IMR-90 (cell line): ENCODE results near the gene ANKRD55. TPM values are rescaled to one million over a fixed set of nuclear protein-coding genes. Genes with fewer than 3 reads are reported as not detected.

Source experiments
- ATAC-seq: fragments of 200-7000 bp; cut with Tn5 transposase; 2 replicates; pipeline ENCODE4 v1.9.1; 2020; ENCODE audit warnings: low read depth, mild to moderate bottlenecking, moderate library complexity
- BruUV-seq: library from RNA; stranded (reverse); fragments of 400-500 nt; replicated peaks from 2 replicates; lab custom pipeline; 2021; lab: Mats Ljungman, UMichigan
- CTCF ChIA-PET: fragments of 300-600 bp; formaldehyde crosslinking; extraction: SDS; loops from one replicate; lab custom pipeline; 2021; ENCODE audit warnings: antibody characterized with exemption; lab: Yijun Ruan, JAX
- POLR2A ChIA-PET: fragments of 300-600 bp; sonication (Branson Sonifier 250); formaldehyde crosslinking; loops from one replicate; lab custom pipeline; 2022; ENCODE audit warnings: antibody characterized with exemption; ENCODE audit not compliant: unreplicated experiment; lab: Charles Lee
- DNase-seq: peaks from one replicate; pipeline ENCODE4 v3.0.0; 2013
- H2AFZ ChIP-seq: replicated peaks from 2 replicates; pipeline ENCODE3; 2013; ENCODE audit warnings: low read length, mild to moderate bottlenecking; ENCODE audit not compliant: poor library complexity
- H2AK5ac ChIP-seq: 2 replicates; pipeline ENCODE4 v1.6.1; 2013; ENCODE audit warnings: low read depth, low read length, inconsistent platforms
- H2AK9ac ChIP-seq: replicated peaks from 2 replicates; pipeline ENCODE3; 2013; ENCODE audit warnings: mild to moderate bottlenecking, low read depth, low read length, moderate library complexity; ENCODE audit not compliant: poor library complexity
- H2BK120ac ChIP-seq: 2 replicates; pipeline ENCODE4 v1.6.1; 2013; ENCODE audit warnings: low read depth, low read length, inconsistent platforms
- H2BK15ac ChIP-seq: 3 replicates; pipeline ENCODE4 v1.6.1; 2013; ENCODE audit warnings: low read depth, low read length, inconsistent platforms
- H2BK20ac ChIP-seq: 2 replicates; pipeline ENCODE4 v1.6.1; 2013; ENCODE audit warnings: low read depth, mild to moderate bottlenecking, inconsistent platforms, low read length, moderate library complexity
- H2BK5ac ChIP-seq: 2 replicates; pipeline ENCODE4 v1.6.1; 2013; ENCODE audit warnings: mild to moderate bottlenecking, low read depth, low read length, inconsistent platforms; ENCODE audit not compliant: poor library complexity, severe bottlenecking
- H3K14ac ChIP-seq: replicated peaks from 2 replicates; pipeline ENCODE4 v1.6.1; 2013; ENCODE audit warnings: low read depth, low read length, inconsistent platforms
- H3K18ac ChIP-seq: 2 replicates; pipeline ENCODE4 v1.6.1; 2013; ENCODE audit warnings: low read depth, low read length, control low read depth
- H3K23ac ChIP-seq: 2 replicates; pipeline ENCODE4 v1.6.1; 2013; ENCODE audit warnings: low read depth, low read length, inconsistent platforms
- H3K27ac ChIP-seq: 2 replicates; pipeline ENCODE4 v1.5.1; 2013; ENCODE audit warnings: mild to moderate bottlenecking, control low read depth, low read length; ENCODE audit not compliant: insufficient read depth
- H3K27me3 ChIP-seq: 2 replicates; pipeline ENCODE4 v1.6.1; 2013; ENCODE audit warnings: low read length; ENCODE audit not compliant: control insufficient read depth, insufficient read depth
- H3K36me3 ChIP-seq: 2 replicates; pipeline ENCODE4 v1.6.1; 2013; ENCODE audit warnings: low read length, mixed read lengths; ENCODE audit not compliant: control insufficient read depth, insufficient read depth
- H3K4ac ChIP-seq: 2 replicates; pipeline ENCODE4 v1.6.1; 2013; ENCODE audit warnings: low read depth, low read length, inconsistent platforms
- H3K4me1 ChIP-seq: 2 replicates; pipeline ENCODE4 v1.6.1; 2013; ENCODE audit warnings: low read length, mixed read lengths; ENCODE audit not compliant: control insufficient read depth, insufficient read depth
- H3K4me2 ChIP-seq: 2 replicates; pipeline ENCODE4 v1.6.1; 2013; ENCODE audit warnings: low read depth, mild to moderate bottlenecking, control low read depth, low read length, moderate library complexity
- H3K4me3 ChIP-seq: 2 replicates; pipeline ENCODE4 v1.5.1; 2013; ENCODE audit warnings: low read depth, mild to moderate bottlenecking, control low read depth, low read length, moderate library complexity; ENCODE audit not compliant: insufficient read depth
- H3K56ac ChIP-seq: 2 replicates; pipeline ENCODE4 v1.6.1; 2013; ENCODE audit warnings: low read length, inconsistent platforms; ENCODE audit not compliant: insufficient read depth; ENCODE audit errors: extremely low read depth
- H3K79me1 ChIP-seq, 2 experiments: 2 replicates each; pipeline ENCODE4 v1.6.1; 2013; ENCODE audit warnings: low read length in 2 of 2, inconsistent platforms in 1 of 2, low read depth in 1 of 2
- H3K9ac ChIP-seq: 2 replicates; pipeline ENCODE4 v1.6.1; 2013; ENCODE audit warnings: low read depth, low read length, control low read depth
- H3K9me1 ChIP-seq: 2 replicates; pipeline ENCODE4 v1.6.1; 2013; ENCODE audit warnings: low read length, inconsistent platforms; ENCODE audit not compliant: insufficient read depth
- H3K9me3 ChIP-seq: 2 replicates; pipeline ENCODE4 v1.6.1; 2013; ENCODE audit warnings: low read length; ENCODE audit not compliant: control insufficient read depth, insufficient read depth
- H4K20me1 ChIP-seq: 2 replicates; pipeline ENCODE4 v1.6.1; 2013; ENCODE audit warnings: low read length, inconsistent platforms; ENCODE audit not compliant: insufficient read depth
- H4K5ac ChIP-seq: 2 replicates; pipeline ENCODE4 v1.6.1; 2013; ENCODE audit warnings: mild to moderate bottlenecking, low read depth, low read length, control low read depth
- H4K8ac ChIP-seq, 2 experiments: 2 replicates each; pipeline ENCODE4 v1.6.1; 2013; ENCODE audit warnings: low read depth in 2 of 2, low read length in 2 of 2, control low read depth in 1 of 2, inconsistent platforms in 1 of 2
- H4K91ac ChIP-seq: 2 replicates; pipeline ENCODE4 v1.6.1; 2013; ENCODE audit warnings: low read depth, low read length, inconsistent platforms; ENCODE audit not compliant: insufficient read depth
- BHLHE40 ChIP-seq: fragments of 150-350 bp; IDR thresholded peaks from 2 replicates; pipeline ENCODE4 v1.6.1; 2016; ENCODE audit warnings: mild to moderate bottlenecking, low read depth, low read length
- MAFK ChIP-seq: IDR thresholded peaks from 2 replicates; pipeline ENCODE4 v1.6.1; 2012; ENCODE audit warnings: low read depth, low read length, improper control_type of control experiment
- RFX5 ChIP-seq: IDR thresholded peaks from 2 replicates; pipeline ENCODE4 v1.8.0; 2012; ENCODE audit warnings: low read depth, mild to moderate bottlenecking, low read length, moderate library complexity
- WGBS, 2 experiments: methylation state at CpG; one replicate each; pipeline versions ENCODE4 v1.1.5 to v1.1.7; 2013; ENCODE audit warnings: missing lambda C conversion rate in 2 of 2; ENCODE audit not compliant: insufficient read length in 1 of 2; ENCODE audit errors: extremely low coverage in 2 of 2; 5-methylcytosine and 5-hydroxymethylcytosine counted together
- dilution Hi-C: fragments of 300-500 bp; cut with HindIII; formaldehyde crosslinking; loops from one replicate; pipeline ENCODE4 v1.14.3; 2018; ENCODE audit warnings: low sequenced_read_pairs; ENCODE audit not compliant: unreplicated experiment
- in situ Hi-C: fragments of 300-500 bp; cut with MboI; formaldehyde crosslinking; loops from 3 replicates; pipeline ENCODE4 v1.14.3; 2019; ENCODE audit warnings: low sequenced_read_pairs, inconsistent platforms, mixed read lengths
- intact Hi-C: fragments of 100-400 bp; cut with micrococcal nuclease; formaldehyde crosslinking; loops from 2 replicates; pipeline ENCODE4 v1.10.0; 2022
- polyA plus RNA-seq, 3 experiments: library from polyadenylated mRNA; depleted of rRNA; stranded (reverse); fragments of >200 nt; gene quantifications; 2 replicates each; pipeline ENCODE4 v1.2.3, GENCODE V29; 2012; ENCODE audit warnings: low replicate concordance in 1 of 3
- total RNA-seq: library from RNA; depleted of rRNA; stranded (reverse); fragments of >200 nt; gene quantifications from 2 replicates; pipeline ENCODE4 v1.2.3, GENCODE V29; 2012
- TF ChIP-seq, protein P1 (sequence below): conservative IDR thresholded peaks from 2 replicates; pipeline ENCODE4 v1.5.1; 2012; ENCODE audit warnings: mild to moderate bottlenecking, low read depth, low read length, improper control_type of control experiment

The ANKRD55 gene
- total and polyA plus RNA-seq, 2 of the 4 experiments (the other 2 are of a cell fraction) = not detected

DNA sequence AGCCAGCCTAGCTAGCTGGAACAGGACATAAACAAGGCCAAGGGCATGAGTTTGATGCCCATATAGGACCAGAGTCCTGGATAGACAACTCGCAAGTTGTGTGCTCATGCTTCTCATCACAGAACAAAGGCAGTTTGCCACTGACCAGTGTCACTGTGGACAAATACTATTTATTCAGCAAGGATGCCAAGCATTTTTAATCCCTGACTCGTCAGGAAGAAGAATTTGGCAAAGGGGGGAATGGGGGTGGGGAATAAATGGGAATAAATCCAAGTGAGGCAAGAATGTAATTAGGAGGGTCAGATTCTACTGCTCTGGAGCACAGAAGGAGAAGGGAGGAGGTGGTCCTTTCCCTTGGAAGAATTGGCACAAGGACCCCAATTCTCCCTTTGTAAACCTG lies 46.8 kb upstream of the ANKRD55 start:
- WGBS, 2 experiments = no CpG with 5 or more reads among the region's 2 CpGs
- H3K9ac ChIP-seq = peak overlapping the region; percentile 78
- intact Hi-C loops (loop anchor here (2.0 to 5.0 kb wide), 2 partner anchors 67 to 537 kb away; no protein-coding TSS in a partner anchor), in situ Hi-C loops (no loop called here), dilution Hi-C loops (no loop called here)
- TF ChIP-seq BHLHE40 = peak; percentile 15; the same call in 1 of the 2 replicates
- TF ChIP-seq RFX5 = no peak
- no peak for TF ChIP-seq MAFK
- TF ChIP-seq, protein P1, sequence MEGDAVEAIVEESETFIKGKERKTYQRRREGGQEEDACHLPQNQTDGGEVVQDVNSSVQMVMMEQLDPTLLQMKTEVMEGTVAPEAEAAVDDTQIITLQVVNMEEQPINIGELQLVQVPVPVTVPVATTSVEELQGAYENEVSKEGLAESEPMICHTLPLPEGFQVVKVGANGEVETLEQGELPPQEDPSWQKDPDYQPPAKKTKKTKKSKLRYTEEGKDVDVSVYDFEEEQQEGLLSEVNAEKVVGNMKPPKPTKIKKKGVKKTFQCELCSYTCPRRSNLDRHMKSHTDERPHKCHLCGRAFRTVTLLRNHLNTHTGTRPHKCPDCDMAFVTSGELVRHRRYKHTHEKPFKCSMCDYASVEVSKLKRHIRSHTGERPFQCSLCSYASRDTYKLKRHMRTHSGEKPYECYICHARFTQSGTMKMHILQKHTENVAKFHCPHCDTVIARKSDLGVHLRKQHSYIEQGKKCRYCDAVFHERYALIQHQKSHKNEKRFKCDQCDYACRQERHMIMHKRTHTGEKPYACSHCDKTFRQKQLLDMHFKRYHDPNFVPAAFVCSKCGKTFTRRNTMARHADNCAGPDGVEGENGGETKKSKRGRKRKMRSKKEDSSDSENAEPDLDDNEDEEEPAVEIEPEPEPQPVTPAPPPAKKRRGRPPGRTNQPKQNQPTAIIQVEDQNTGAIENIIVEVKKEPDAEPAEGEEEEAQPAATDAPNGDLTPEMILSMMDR = no peak
- H4K5ac ChIP-seq = peak overlapping the region; percentile 93
- H2AK9ac ChIP-seq = peak overlapping the region; percentile 85
- peaks cover 24% of the 10 kb centered on the region for H3K4me1 ChIP-seq
- H4K8ac ChIP-seq = peak overlapping the region; percentile 97 to 99
- peak overlapping the region; percentile 99 for H2BK20ac ChIP-seq
- H3K18ac ChIP-seq = peak overlapping the region; percentile 98
- H3K4me3 ChIP-seq = no peak overlapping the region
- H2AFZ ChIP-seq = peak overlapping the region; percentile 67
- H3K56ac ChIP-seq = peak overlapping the region; percentile 99
- peaks cover 0 to 21% of the 10 kb centered on the region in 2 experiments; a peak in 1 of 4 replicates for H3K79me1 ChIP-seq
- BruUV-seq = no TSS peak
- H2BK5ac ChIP-seq = peak overlapping the region; percentile 78
- peak overlapping the region; percentile 100 for H3K23ac ChIP-seq
- H2BK15ac ChIP-seq = peak overlapping the region; percentile 94; the same call in 2 of the 3 replicates
- peak overlapping the region; percentile 98 for H3K27ac ChIP-seq
- peak overlapping the region; percentile 100 for H4K91ac ChIP-seq
- no peaks in the 10 kb centered on the region for H3K27me3 ChIP-seq
- no peaks in the 10 kb centered on the region for H3K36me3 ChIP-seq
- H4K20me1 ChIP-seq = no peaks in the 10 kb centered on the region
- no peak overlapping the region for H3K4me2 ChIP-seq
- DNase-seq (peak; percentile 82), ATAC-seq (peak; percentile 39)
- peak overlapping the region; percentile 97 for H3K14ac ChIP-seq
- peak overlapping the region; percentile 100 for H3K4ac ChIP-seq
- peaks cover 29% of the 10 kb centered on the region for H3K9me1 ChIP-seq
- H2BK120ac ChIP-seq = peak overlapping the region; percentile 99
- CTCF ChIA-PET = interaction anchor here (0.6 kb wide), 1 partner anchor 704 kb away, joined by 3 read pairs; no protein-coding TSS in a partner anchor
- peak overlapping the region; percentile 99 for H2AK5ac ChIP-seq
- no peaks in the 10 kb centered on the region for H3K9me3 ChIP-seq
- POLR2A ChIA-PET = no interaction called here
